GM20431 (cell line): ENCODE results near the gene GALR2.
"Not testable (repeated sequence)": the region's sequence is repeated elsewhere in the genome, so short reads cannot be mapped to it uniquely, and the experiment has no call there.

Source experiments
- in situ Hi-C: fragments of 300-500 bp; cut with MseI, MboI; formaldehyde crosslinking; loops from one replicate; pipeline ENCODE4 v1.15.0; 2020; ENCODE audit warnings: low sequenced_read_pairs; ENCODE audit not compliant: unreplicated experiment

GALR2 gene

GRCh38 chr17:76049239-76049638, 25.3 kb upstream of the GALR2 start:
- in situ Hi-C loops = no loop called here

- in situ Hi-C loops = no loop called here
Measured at GRCh38 chr17:76049836-76050537, 24.6 kb upstream of the GALR2 start.

GRCh38 chr17:76050538-76051467, 23.8 kb upstream of the GALR2 start:
- in situ Hi-C loops = no loop called here

- in situ Hi-C loops = no loop called here
Measured at GRCh38 chr17:76051561-76051960, 23.0 kb upstream of the GALR2 start.

- in situ Hi-C loops = no loop called here
Measured at GRCh38 chr17:76053246-76054111, 21.1 kb upstream of the GALR2 start.

GRCh38 chr17:76054112-76054476, 20.5 kb upstream of the GALR2 start:
- in situ Hi-C loops = no loop called here

GRCh38 chr17:76056882-76057281, 17.7 kb upstream of the GALR2 start:
- in situ Hi-C loops = no loop called here

GRCh38 chr17:76058264-76058663, 16.3 kb upstream of the GALR2 start:
- in situ Hi-C loops = not testable (repeated sequence)

- in situ Hi-C loops = no loop called here
Measured at GRCh38 chr17:76063875-76064546, 10.6 kb upstream of the GALR2 start.

GRCh38 chr17:76065775-76066174, 8.8 kb upstream of the GALR2 start:
- in situ Hi-C loops = no loop called here

- in situ Hi-C loops = no loop called here
Measured at GRCh38 chr17:76071531-76072147, 2.9 kb upstream of the GALR2 start.

- in situ Hi-C loops = no loop called here
Measured at GRCh38 chr17:76072148-76072858, 2.3 kb upstream of the GALR2 start, which contains the start of gene SRP68. SRP68 (minus strand) TSS chr17:76072517; CDS start chr17:76072491, 26 bp downstream.

GRCh38 chr17:76075364-76076145, 974 bp downstream of the GALR2 start:
- in situ Hi-C loops = no loop called here

GRCh38 chr17:76076146-76076764, 1.7 kb downstream of the GALR2 start:
- in situ Hi-C loops = no loop called here

GRCh38 chr17:76076765-76077583, 2.4 kb downstream of the GALR2 start:
- in situ Hi-C loops = no loop called here

- in situ Hi-C loops = no loop called here
Measured at GRCh38 chr17:76077584-76078110, 3.1 kb downstream of the GALR2 start.
